Mucosa of rectum (tissue), 2 donors: ENCODE results near the gene TMEM255B.
"Not testable (repeated sequence)": the region's sequence is repeated elsewhere in the genome, so short reads cannot be mapped to it uniquely, and the experiment has no call there.

Experiments used
- H3K27ac ChIP-seq, 2 donors: one replicate each; pipeline ENCODE4 v1.7.0; 2013; ENCODE audit warnings: inconsistent platforms in 2 of 2, low read depth in 2 of 2, low read length in 2 of 2
- H3K27me3 ChIP-seq, 2 donors: one replicate each; pipeline ENCODE4 v1.7.0; 2013; ENCODE audit warnings: low read length in 2 of 2; ENCODE audit not compliant: control insufficient read depth in 2 of 2, insufficient read depth in 2 of 2
- H3K36me3 ChIP-seq, 2 donors: one replicate each; pipeline ENCODE4 v1.7.0; 2013; ENCODE audit warnings: low read length in 2 of 2; ENCODE audit not compliant: control insufficient read depth in 2 of 2, insufficient read depth in 2 of 2
- H3K4me1 ChIP-seq, 2 donors: one replicate each; pipeline ENCODE4 v1.7.0; 2013; ENCODE audit warnings: low read length in 2 of 2, mild to moderate bottlenecking in 1 of 2; ENCODE audit not compliant: control insufficient read depth in 2 of 2, insufficient read depth in 2 of 2
- H3K4me3 ChIP-seq, 2 donors: one replicate each; pipeline ENCODE4 v1.7.0; 2013; ENCODE audit warnings: low read length in 2 of 2
- H3K9ac ChIP-seq, 2 donors: one replicate each; pipeline ENCODE4 v1.7.0; 2013; ENCODE audit warnings: low read length in 2 of 2, low read depth in 1 of 2, mild to moderate bottlenecking in 1 of 2
- H3K9me3 ChIP-seq, 2 donors: one replicate each; pipeline ENCODE4 v1.7.0; 2013; ENCODE audit warnings: low read length in 2 of 2; ENCODE audit not compliant: control insufficient read depth in 2 of 2
- donor health status: healthy.
- donor health status: Normal muscosa, but diverticular disease.

Gene TMEM255B

DNA sequence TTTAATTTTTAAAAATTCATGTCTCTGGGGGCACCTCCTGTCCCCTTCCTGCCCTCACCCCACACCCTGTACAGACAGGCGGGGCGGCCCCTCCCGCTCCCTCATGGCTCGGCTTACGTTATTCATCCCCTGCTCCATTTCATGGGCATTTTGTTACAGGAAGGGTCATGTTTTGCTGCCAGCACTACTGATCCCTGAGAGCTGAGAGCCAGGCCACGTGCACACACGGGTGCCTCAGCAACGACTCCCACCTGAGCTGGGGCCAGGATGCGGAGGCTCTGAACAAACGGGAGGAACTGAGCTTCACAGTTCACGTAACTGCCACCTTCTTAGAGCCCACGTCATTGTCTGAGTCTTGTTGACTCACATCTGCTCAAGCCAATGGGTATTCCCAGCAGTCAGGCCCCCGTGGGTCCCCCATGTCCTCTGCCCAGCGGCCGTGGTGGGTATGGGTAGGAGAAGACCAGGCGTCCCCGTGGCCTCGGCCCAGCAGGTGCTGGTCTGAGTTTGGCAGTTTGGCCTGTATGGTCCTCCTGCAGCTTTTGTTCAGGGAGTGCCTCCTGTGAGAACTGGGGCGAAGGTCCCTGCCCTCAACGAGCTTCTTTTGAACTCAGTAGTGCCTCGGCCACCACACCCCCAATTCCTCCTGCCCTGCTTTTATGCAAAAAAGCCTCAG lies 16.4 kb upstream of the TMEM255B start:
- Histone ChIP-seq H3K9me3 (no peaks in the 10 kb centered on the region), H3K27ac (no peak overlapping the region), H3K27me3 (no peaks in the 10 kb centered on the region), H3K36me3 (no peaks in the 10 kb centered on the region), H3K4me1 (peaks cover 4 to 13% of the 10 kb centered on the region in 2 donors), H3K9ac (no peak overlapping the region), H3K4me3 (no peak overlapping the region)

DNA sequence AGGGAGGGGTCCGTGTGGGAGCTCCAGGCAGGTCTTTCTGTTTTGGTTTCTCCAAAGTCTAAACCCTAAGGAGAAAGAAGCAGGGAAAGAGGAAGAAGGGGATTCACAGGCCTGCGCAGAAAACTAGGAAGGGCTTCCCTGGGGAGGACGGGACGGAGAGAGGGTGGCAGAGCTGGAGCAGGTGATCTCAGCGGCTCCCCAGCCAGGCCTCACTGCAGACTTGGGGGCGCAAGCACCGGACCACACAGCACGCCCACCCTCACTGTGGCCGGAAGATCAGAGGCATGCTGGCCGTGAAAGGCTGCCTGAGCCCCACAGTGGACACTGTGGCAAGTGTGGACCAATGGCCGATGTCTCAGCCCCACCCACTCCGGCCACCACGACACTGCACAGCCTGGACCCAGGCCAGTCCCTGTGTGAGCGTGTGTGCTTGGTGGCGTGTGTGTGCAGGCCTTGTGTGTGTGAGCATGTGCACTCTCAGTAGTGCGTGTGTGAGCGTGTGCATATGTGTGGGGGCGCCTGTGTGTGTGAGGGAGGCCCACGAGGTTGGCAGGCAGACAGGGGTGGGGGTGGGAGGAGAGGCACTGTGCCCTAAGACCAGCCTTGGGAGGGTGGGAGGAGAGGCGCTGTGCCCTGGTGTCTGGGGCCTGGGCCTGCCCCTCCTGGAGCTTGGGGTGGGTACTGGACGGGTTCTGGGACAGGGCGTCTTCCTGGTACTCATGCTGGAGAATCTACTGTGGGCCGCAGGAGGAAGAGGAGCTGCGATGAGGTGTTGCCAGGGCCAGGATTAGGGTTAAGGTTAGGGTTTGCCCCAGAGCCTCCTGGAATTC lies 15.4 kb upstream of the TMEM255B start:
- H3K4me3 ChIP-seq = no peak overlapping the region
- no peak overlapping the region for H3K9ac ChIP-seq
- no peak overlapping the region for H3K27ac ChIP-seq
- no peaks in the 10 kb centered on the region for H3K27me3 ChIP-seq
- peaks cover 4 to 13% of the 10 kb centered on the region in 2 donors for H3K4me1 ChIP-seq
- no peaks in the 10 kb centered on the region for H3K36me3 ChIP-seq
- no peaks in the 10 kb centered on the region for H3K9me3 ChIP-seq

DNA sequence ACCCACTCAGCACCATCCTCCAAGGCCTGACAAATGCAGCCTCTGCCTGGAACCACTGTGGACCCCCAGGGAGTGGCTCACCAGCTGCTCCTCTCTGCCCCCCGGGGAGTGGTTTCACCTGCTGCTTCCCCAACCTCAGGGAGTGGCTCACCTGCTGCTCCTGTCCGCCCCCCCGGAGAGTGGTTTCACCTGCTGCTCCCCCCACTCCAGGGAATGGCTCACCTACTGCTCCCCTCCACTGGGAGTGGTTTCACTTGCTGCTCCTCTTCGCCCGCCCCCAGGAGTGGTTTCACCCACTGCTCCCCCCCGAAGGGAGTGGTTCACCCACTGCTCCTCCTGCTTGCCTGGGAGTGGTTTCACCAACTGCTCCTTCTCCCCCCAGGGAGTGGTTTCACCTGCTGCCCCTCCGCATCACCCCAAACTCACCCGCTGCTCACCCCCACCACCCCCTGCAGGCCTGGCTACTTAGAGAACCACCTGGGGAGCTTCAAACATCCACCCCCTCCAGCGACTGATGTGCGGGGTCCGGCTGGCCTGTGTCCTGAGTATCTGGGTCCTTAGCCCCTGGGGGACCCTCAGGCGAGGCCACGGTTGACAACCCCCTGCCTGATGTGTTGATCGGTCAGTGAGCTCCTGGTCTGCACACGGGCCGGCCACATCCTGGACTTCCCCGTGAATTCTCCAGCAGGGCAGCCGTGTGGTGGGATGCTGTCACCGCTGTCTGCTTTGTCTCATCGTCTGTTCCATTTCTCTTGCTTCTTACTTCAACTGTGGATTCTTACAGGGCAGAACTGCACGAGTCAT lies 14.6 kb upstream of the TMEM255B start:
- H3K27me3 ChIP-seq = no peaks in the 10 kb centered on the region
- no peak overlapping the region for H3K27ac ChIP-seq
- no peak overlapping the region for H3K4me3 ChIP-seq
- H3K9me3 ChIP-seq = no peaks in the 10 kb centered on the region
- H3K9ac ChIP-seq = no peak overlapping the region
- H3K36me3 ChIP-seq = no peaks in the 10 kb centered on the region
- H3K4me1 ChIP-seq = peaks cover 4 to 13% of the 10 kb centered on the region in 2 donors

GRCh38 chr13:113745059-113745458 lies 14.0 kb upstream of the TMEM255B start:
- Histone ChIP-seq H3K27me3 (no peaks in the 10 kb centered on the region), H3K27ac (no peak overlapping the region), H3K36me3 (no peaks in the 10 kb centered on the region), H3K4me3 (no peak overlapping the region), H3K4me1 (peaks cover 4 to 13% of the 10 kb centered on the region in 2 donors), H3K9me3 (no peaks in the 10 kb centered on the region), H3K9ac (no peak overlapping the region)

DNA sequence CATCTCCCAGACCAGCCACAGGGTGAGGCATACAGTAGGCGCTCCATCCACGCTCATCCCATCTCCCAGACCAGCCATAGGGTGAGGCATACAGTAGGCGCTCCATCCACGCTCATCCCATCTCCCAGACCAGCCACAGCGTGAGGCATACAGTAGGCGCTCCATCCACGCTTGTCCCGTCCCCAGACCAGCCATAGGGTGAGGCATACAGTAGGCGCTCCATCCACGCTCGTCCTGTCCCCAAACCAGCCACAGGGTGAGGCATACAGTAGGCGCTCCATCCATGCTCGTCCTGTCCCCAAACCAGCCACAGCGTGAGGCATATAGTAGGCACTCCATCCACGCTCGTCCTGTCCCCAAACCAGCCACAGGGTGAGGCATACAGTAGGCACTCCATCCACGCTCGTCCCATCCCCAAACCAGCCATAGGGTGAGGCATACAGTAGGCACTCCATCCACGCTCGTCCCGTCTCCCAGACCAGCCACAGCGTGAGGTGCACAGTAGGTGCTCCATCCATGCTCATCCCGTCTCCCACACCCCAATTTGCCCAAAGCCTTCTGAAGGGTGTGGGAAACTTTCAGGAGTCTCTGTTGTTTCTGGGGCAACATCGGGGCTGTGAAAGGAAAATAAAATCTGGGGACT lies 13.4 kb upstream of the TMEM255B start:
- H3K9ac ChIP-seq, H3K27me3 ChIP-seq, H3K4me3 ChIP-seq, H3K27ac ChIP-seq, H3K9me3 ChIP-seq, H3K36me3 ChIP-seq: not testable (repeated sequence)
- peaks cover 4 to 13% of the 10 kb centered on the region in 2 donors for H3K4me1 ChIP-seq

DNA sequence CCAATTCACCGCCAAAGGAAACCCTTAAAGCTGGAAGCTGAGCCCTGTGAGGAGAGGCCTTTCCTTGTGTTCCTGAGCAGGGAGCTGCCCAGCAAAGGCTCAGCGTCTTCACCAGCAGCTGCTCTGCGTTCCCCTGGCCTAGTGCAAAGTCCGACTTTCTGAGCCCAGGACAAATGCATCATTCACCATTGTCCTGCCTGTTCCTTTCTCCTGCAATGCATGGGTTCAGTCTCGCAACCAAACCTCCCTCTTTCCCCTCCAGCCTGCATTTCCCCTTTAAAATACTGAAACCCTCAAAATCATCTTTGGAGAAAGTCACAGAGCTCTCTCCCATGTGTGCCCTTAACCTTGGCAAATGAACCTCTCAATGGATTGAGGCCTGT lies 12.9 kb upstream of the TMEM255B start:
- no peak overlapping the region for H3K4me3 ChIP-seq
- H3K36me3 ChIP-seq = no peaks in the 10 kb centered on the region

GRCh38 chr13:113746671-113747070 lies 12.4 kb upstream of the TMEM255B start:
- no peak overlapping the region for H3K27ac ChIP-seq

More for the DNA sequence above, 12.9 kb upstream of the TMEM255B start:
- Histone ChIP-seq H3K27me3 (no peaks in the 10 kb centered on the region), H3K9me3 (no peaks in the 10 kb centered on the region), H3K4me1 (peaks cover 4 to 13% of the 10 kb centered on the region in 2 donors), H3K9ac (no peak overlapping the region), H3K27ac (no peak overlapping the region)

DNA sequence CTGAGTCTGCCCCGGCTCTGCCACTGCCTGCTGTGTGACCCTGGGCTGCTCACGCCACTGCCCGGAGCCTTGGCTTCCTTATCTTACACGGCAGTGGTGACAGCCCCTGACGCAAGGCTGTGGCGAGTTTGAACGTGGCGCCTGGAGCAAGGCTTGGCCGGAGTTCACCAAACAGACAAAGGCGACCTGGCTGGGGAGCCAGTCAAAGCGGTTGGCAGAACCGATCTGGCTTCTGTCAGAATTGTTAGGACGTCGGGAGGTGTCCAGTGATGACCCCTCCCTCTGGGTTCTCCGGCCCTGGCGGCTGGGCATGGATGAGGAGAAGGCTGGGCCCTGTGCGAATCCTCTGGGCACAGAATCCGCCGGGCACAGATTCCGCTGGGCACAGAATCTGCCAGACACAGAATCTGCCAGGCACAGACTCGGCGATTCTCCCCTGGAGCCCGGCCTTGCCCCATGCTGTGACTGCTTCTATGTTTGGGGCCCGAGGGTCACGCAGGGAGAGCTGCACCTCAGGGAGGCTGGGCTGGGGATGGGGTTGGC lies 11.7 kb upstream of the TMEM255B start:
- H3K9me3 ChIP-seq = no peaks in the 10 kb centered on the region
- no peak overlapping the region for H3K9ac ChIP-seq
- H3K36me3 ChIP-seq = no peaks in the 10 kb centered on the region
- H3K27ac ChIP-seq = no peak overlapping the region
- no peaks in the 10 kb centered on the region for H3K27me3 ChIP-seq
- peaks cover 3 to 7% of the 10 kb centered on the region in 2 donors for H3K4me1 ChIP-seq
- H3K4me3 ChIP-seq = no peak overlapping the region

More at GRCh38 chr13:113746671-113747070, 12.4 kb upstream of the TMEM255B start:
- Histone ChIP-seq H3K27me3 (no peaks in the 10 kb centered on the region), H3K4me1 (peaks cover 4 to 13% of the 10 kb centered on the region in 2 donors), H3K4me3 (no peak overlapping the region), H3K36me3 (no peaks in the 10 kb centered on the region), H3K9me3 (no peaks in the 10 kb centered on the region), H3K9ac (no peak overlapping the region)

DNA sequence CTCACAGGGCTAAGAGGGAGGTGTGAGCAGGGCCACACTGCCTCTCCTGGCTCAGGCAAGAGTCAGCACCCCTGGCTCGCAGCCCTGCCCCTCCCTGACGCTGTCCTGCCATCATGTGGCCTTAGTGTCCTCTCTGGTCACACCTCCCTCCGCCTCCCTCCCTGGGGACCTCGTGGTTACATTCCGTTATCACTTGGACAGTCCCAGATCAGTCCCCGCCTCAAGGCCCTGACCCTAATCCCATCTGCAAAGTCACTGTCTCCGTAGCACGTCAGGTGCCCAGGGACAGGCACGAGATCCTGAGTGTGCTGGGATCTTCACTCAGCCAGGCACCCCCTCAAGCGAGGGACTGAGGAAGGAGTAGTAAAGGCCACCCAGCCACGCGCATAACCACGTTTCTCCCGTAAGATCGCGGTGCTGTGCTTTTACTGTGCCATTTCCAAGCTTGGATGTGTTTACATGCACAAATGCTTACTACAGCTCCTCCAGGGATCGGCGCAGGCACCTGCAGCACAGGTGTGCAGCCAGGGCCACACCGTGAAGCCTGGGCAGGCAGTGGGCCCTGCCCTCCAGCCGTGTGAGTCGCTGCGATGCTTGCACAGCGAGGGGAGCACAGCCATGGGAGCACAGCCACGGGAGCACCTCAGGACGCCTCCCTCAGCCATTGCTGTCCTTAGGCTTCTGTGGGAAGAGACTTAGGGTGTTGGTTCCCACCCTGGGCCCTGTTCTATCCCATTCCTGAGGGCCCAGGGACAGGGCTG lies 10.7 kb upstream of the TMEM255B start:
- no peak overlapping the region for H3K4me3 ChIP-seq
- no peaks in the 10 kb centered on the region for H3K9me3 ChIP-seq
- no peak overlapping the region for H3K9ac ChIP-seq
- no peak overlapping the region for H3K27ac ChIP-seq
- no peaks in the 10 kb centered on the region for H3K4me1 ChIP-seq
- no peaks in the 10 kb centered on the region for H3K27me3 ChIP-seq
- no peaks in the 10 kb centered on the region for H3K36me3 ChIP-seq
